ENCODE results near the gene RPA1. TPM values are rescaled to one million over a fixed set of nuclear protein-coding genes. Genes with fewer than 3 reads are reported as not detected.

RPA1 gene
- total and polyA plus RNA-seq, 10 of the 15 experiments (the other 5 are each of a cell fraction or from before 2014, with no cell fraction given): 35.9 to 198 (median 71.2) TPM

GRCh38 chr17:1800712-1801111, 29.1 kb upstream of the RPA1 start:
- no peak overlapping the region for H3K9ac ChIP-seq (ENCODE audit: control insufficient read depth, insufficient read depth, low read length)
- H3K27me3 ChIP-seq (replicated peaks in 1 of 2; ENCODE audit: control insufficient read depth in 2 of 2, insufficient read depth in 2 of 2, low read length in 1 of 2): no peaks in the 10 kb centered on the region
- peaks cover 7 to 24% of the 10 kb centered on the region in 2 experiments for H3K36me3 ChIP-seq (ENCODE audit: control insufficient read depth in 2 of 2, insufficient read depth in 2 of 2, low read length in 1 of 2)
- ChIA-PET SMC1A (ENCODE audit: uncharacterized antibody, unreplicated experiment) (no interaction called here), RAD21 (ENCODE audit: unreplicated experiment) (no interaction called here), POLR2A (no interaction called here), CTCF (no interaction called here)
- H3K79me2 ChIP-seq (ENCODE audit: control insufficient read depth, insufficient read depth, low read length): no peaks in the 10 kb centered on the region
- H3K4me2 ChIP-seq (ENCODE audit: control insufficient read depth, insufficient read depth): no peak overlapping the region
- intact Hi-C loops (cut with micrococcal nuclease; ENCODE audit: unreplicated experiment): no loop called here
- no peak for ATAC-seq
- no peak for FAIRE-seq
- in situ Hi-C loops (cut with MboI): no loop called here
- no peak overlapping the region for H3K27ac ChIP-seq (ENCODE audit: control insufficient read depth, insufficient read depth)
- TF ChIP-seq BCL3 (IDR thresholded peaks at IDR 0.05; ENCODE audit: borderline replicate concordance, insufficient read depth, low read depth, low read length, poor library complexity, severe bottlenecking): no peak
- no peak for TF ChIP-seq KAT2A (conservative IDR thresholded peaks at IDR 0.05; ENCODE audit: control insufficient read depth, low read depth, low read length)
- no peak for TF ChIP-seq E2F8 (IDR thresholded peaks at IDR 0.05; ENCODE audit: low read depth, partially characterized antibody)
- no peak for TF ChIP-seq ZNF207 (IDR thresholded peaks at IDR 0.05; ENCODE audit: borderline replicate concordance)
- TF ChIP-seq, protein P1, sequence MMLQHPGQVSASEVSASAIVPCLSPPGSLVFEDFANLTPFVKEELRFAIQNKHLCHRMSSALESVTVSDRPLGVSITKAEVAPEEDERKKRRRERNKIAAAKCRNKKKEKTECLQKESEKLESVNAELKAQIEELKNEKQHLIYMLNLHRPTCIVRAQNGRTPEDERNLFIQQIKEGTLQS (IDR thresholded peaks at IDR 0.05; ENCODE audit: borderline replicate concordance, extremely low read depth, low read depth, low read length): no peak
- TF ChIP-seq SPI1 (IDR thresholded peaks at IDR 0.05; ENCODE audit: borderline replicate concordance, insufficient read depth, low read depth, low read length): no peak
- TF ChIP-seq PKNOX1 (IDR thresholded peaks at IDR 0.05): no peak
- TF ChIP-seq EED (IDR thresholded peaks at IDR 0.05; ENCODE audit: low read depth): no peak
- TF ChIP-seq RELA (IDR thresholded peaks at IDR 0.05; ENCODE audit: borderline replicate concordance, partially characterized antibody): no peak
- no peak for TF ChIP-seq SMARCA5 (IDR thresholded peaks at IDR 0.05)
- TF ChIP-seq CBX3 (IDR thresholded peaks at IDR 0.05; ENCODE audit: borderline replicate concordance, low read depth): no peak
- no peak for TF ChIP-seq CREB1 (IDR thresholded peaks at IDR 0.05; ENCODE audit: low read depth)
- TF ChIP-seq SMAD5 (IDR thresholded peaks at IDR 0.05; ENCODE audit: low read depth): no peak
- H3K9me3 ChIP-seq (replicated peaks; ENCODE audit: control insufficient read depth, insufficient read depth, low read length): no peaks in the 10 kb centered on the region
- H3K4me3 ChIP-seq: no peak overlapping the region
- no peaks in the 10 kb centered on the region for H3K4me1 ChIP-seq (ENCODE audit: control insufficient read depth, insufficient read depth, low read length)
- DNase-seq (ENCODE audit: low read depth, low spot score): no peak
- no peaks in the 10 kb centered on the region for H4K20me1 ChIP-seq (ENCODE audit: control insufficient read depth, insufficient read depth)
- H2AFZ ChIP-seq (ENCODE audit: control insufficient read depth, low read depth, low read length): no peak overlapping the region
- WGBS (ENCODE audit: insufficient coverage, insufficient replicate concordance, low lambda C conversion rate, missing lambda C conversion rate): 99% methylated on average over 4 of the region's 4 CpGs
- BruUV-seq (replicated peaks): no TSS peak
